GM19452 (cell line): ENCODE results near the gene CSTPP1.
"Not testable (repeated sequence)": the region's sequence is repeated elsewhere in the genome, so short reads cannot be mapped to it uniquely, and the experiment has no call there.

Source experiments
- ATAC-seq: cut with Tn5 transposase; IDR thresholded peaks from one replicate; pipeline ENCODE4 v1.9.1; 2021; ENCODE audit not compliant: unreplicated experiment

Gene CSTPP1

DNA sequence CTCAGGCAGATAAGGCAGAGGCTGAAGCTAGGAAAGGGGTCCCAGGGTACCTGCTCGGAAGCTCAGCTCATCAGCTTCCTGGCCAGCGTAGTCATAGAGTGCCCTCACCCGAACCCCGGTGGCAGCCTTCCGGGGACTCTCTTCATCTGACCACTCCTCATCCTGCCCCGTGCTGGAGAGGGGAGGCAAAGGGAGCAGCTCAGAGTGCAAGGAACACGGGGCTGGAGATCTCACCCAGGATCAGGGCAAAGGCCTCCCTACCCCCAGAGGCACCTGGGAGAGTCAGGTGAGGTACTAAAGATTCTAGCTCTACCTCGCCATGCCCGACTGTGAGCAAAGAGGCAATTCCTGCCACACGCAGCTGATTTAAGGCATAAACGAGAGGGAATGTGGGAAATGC, 241.8 kb downstream of the CSTPP1 start:
- no peak for ATAC-seq

DNA sequence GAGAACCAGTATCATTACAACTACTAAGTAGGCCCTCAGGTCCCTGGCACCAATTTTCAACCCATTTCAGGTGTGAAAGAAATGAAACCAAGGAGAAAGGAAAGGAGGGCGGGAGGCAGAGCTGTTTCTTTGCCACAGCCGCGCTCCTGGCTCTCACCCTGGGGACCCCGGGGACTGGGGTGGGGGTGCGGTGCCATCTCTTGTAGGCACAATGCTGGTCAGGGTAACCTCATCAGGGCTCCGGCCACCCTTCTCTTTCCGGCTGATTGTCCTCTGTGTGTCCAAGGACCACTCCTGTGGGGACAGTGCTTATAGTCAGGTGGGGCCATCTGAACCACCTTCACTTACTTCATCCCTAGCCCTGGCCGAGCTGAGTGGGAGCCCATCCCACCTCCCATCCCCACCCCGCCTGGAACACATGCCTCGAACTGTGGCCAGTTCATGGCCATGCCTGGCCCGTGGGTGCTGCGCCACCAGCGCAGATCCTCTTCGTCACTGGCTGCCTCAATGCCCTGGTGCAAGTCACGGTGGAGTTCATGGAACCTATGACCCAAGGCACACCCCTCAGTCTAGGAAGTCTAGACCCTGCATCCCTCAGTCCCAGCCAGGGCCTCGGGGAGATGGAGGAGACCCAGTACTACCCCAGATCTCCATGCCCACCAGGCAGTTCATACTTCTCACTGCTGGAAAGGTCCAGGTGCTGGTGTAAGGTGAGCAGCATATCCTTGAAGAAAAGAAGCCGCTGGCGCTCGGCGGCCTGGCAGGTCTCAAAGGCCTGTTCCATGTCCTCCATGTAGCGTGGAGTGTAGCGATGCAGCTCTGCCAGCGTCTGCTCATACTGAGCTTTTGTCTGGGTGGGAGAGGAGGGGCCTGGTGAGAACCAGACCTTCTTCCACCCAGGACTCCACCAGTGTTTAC, 242.4 kb downstream of the CSTPP1 start:
- ATAC-seq = no peak

DNA sequence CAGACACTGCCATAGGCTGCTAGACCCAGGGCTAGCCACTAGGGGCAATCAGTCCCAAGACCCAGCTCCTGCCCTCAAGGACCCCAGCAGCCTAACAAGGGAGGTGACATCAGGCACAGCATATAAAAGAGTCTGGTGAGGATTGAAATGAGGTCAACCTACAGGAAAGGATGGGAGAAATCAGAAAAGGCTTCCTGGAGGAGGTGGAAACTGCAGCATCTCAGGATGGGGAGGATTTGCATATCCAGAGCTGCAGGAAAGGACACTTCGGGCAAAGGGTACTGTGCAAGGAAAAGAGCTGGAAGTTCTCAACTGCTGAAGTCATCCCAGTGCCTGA, 243.1 kb downstream of the CSTPP1 start:
- no peak for ATAC-seq

DNA sequence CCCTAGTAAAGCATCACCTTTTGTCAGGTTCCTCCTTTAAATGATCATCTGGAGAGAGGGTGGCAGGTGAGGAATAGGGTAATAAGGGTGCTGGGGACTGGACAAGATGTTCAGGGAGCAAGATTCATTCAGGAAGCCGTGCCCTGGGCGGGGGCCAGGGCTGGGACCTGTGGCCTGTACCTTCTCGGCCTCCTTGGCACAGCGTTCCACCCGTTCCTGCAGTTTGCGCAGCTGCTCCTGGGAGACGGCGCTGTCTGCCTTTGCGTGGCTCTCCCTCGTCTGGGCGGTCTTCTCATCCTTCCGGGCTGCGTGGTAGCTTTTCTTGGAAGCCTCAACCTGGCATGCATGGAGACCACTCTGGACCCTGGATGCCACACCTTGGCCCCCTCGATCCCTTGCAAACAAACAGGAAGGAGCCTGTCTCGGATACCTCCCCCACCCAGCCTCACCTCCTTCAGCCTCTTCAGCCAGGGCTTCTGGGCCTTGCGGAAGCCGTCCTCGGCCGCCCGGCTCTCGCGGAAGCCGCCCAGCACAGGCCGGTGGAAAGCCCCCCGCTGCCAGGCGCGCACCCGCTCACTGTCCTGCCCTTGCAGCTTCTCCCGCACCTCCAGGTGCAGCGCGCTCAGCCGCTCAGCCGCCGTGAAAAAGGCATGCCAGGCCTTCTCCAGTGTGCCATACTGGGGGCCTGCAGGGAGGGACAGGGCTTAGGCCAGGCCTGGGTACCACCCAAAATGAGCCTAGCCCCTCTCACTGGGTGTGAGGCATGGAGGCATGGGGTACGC, 243.6 kb downstream of the CSTPP1 start:
- ATAC-seq = no peak

DNA sequence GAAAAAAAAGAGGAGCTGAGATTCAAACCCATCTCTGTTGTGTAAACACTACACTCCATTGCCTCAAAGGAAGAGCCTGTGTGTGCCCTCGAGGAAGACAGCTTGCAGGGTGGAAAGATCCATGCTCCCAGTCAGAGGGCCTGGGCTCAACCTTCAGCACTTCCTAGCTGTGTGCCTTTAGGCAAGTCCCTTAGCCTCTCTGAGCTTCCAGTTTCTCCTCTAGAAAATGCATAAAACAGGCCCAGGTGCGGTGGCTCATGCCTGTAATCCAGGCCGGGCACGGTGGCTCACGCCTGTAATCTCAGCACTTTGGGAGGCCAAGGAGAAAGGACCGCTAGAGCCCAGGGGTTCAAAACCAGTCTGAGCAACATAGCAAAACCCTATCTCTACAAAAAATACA, 244.7 kb downstream of the CSTPP1 start:
- no peak for ATAC-seq

DNA sequence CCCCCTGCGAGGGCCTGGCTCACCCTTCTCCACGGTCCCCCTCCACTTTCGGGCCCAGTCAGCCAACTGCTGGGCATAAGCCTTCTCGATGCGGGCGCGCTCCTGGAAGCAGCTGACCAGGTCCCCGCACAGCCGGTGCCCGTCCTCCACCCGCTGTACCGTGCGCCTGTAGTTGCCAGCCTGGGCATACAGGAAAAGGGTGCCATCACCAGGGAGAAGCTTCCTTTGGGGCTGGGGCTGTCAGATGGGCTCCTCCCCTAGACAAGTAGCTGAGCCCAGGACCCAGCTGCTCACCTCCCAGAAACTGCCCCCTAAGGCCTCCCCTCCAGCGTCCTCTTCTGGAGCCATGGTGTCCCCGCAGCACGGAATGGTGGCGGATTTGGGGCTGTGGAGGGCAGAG, 245.8 kb downstream of the CSTPP1 start:
- no peak for ATAC-seq

DNA sequence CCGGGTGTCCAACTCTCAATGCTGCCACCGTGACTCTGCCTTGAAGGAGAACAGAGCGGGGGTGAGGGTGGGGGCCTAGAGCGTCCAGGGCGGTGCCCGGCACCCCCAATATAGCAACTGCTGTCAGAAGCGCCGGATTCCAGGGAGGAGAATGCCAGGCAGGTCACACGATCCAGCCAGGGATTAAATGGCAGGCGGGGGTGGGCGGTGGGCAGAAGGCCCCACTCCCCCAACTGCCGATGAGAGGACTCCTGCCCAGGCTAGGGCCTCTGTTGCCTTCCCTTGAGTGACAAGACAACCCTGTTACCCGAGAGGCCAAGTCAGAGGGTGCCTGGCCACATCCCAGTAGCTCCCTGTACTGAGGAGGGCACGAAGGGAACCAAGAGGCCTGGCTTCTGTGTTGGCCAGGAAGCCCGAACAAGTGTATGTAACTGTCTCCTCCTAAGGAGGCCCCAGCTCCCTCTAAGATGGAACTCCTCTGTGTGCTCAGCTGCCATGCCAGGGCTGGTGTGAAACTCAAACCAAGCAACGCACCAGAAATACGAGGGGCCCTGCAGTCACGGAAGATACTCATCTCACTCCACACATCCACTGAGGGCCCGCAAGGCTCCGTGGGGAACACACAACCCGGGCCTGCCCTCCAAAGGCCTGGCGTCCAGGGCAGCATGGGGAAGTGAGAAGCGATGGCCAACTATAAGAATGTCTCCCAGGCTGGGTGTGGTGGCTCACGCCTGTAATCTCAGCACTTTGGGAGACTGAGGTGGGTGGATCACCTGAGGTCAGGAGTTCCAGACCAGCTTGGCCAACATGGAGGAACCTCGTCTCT, 246.7 kb downstream of the CSTPP1 start:
- ATAC-seq = no peak

DNA sequence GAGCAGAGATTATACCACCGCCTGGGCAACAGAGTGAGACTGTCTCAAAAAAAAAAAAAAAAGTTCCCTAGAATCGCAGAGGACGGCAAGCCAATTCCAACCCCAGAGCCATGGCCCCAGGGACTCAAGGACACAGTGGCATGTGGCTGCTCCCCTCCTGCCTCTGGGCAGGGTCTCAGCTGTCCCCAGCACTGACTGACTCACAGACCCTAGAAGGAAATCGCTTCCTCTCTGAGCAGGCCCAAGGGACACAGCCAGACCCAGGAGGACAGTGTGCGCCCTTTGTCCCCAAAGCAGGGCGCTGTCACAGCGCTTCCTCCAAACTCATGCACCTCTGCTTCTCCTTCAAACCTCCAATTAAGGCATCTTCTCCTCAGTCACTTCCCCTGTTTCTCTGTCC, 247.4 kb downstream of the CSTPP1 start:
- ATAC-seq = no peak

DNA sequence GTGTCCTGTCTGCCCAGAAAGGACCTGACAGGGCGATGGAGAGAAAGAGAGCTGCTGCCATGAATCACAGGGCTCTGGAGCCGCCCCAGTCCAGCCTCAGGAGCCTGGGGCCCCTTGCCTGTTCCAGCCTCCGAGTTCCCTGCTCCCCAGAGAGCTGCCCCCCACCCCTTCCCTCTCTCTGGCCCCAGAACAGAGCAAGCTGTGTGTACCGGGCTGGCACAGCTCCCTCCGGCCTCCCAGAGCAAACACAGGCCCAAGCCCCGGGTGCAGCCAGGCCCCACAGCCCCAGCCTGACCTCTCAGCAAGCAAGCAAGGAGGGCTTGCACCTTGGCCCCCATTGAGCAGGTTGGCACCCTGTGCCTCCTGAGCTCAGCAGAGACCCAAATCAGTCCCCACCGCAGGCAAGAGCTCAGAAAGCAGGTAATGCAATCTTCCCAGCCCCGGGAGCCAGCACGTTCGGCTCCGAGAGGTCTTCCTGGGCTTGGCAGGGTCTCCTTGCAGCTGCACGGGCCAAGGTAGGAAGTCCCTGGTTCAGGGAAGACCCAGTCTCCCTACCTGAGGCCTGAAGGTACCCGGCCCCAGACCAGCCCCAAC, 248.2 kb downstream of the CSTPP1 start:
- ATAC-seq = no peak

DNA sequence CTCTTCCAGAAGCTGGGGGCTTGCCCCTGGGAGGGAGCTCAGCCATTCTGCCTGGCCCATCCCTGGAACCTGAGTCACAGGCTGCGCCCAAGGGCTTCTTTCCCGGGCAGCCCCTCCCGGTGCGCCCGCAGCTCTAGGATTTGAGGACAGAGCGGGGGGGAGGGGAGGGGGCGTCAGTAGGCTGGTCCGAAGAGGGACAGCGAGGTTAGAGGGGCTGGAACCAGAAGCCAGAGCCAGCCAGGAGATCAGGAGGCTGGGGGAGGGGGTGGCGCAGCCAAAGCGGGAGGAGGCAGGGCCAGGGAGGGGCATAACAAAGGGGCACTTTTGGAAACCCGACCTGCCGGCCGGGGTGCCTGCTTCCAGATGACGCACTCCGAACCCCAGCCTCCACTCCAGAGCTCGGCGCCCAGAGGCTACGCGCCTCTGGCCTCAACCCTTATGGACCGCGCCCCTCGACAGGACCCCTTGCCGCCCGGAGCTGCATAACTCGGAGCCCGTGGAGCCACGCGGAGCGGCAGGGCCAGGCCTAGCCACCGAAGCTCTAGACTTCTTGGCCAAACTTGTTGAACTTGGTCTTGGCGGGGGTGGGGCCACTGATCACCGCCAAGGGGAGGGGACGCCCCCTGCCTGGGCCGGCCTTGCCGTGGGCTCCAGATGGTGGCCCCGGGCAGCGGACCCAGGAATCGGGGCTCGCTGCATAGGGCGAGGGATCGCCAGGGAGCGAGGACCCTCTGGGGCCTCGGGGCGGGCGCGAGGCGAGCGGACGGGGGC, 248.9 kb downstream of the CSTPP1 start:
- no peak for ATAC-seq

DNA sequence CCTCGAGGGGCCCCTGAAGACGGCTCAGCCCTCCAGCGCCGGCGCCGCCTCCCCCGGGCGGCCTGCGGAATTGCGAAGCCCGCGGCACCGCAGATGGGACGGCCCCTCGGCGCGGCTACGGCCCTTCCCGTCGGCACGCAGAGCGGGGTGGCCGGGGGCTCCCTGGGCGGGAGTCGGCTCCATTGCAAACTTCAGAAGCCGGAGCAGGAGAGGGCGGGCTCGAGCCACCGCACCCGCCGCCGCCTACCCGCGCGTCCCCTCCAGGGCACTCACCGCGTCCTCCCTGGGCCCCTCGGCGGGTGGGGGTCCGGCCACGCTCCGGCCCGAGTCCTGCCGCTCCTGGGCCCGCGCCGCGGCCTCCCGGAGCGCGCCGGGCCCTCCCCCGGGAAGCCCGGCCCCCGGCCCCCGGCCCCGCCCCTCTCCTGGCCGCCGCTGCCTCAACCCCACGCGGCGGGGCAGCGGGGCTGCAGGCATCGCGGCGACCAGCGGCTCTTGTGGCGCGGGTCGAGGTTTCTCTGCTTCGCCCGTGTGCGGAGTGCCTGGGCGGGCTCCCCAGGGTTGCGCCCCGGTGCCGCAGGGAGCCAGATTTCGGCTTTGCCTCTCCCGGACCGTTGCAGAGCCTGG, 249.6 kb downstream of the CSTPP1 start, which contains the start of gene PACSIN3:
TSS of gene PACSIN3 (minus strand) at position 359 of the 624 bp plus-strand sequence. CDS start 3,707 bp downstream, outside the sequence.
- ATAC-seq = peak; percentile 69

DNA sequence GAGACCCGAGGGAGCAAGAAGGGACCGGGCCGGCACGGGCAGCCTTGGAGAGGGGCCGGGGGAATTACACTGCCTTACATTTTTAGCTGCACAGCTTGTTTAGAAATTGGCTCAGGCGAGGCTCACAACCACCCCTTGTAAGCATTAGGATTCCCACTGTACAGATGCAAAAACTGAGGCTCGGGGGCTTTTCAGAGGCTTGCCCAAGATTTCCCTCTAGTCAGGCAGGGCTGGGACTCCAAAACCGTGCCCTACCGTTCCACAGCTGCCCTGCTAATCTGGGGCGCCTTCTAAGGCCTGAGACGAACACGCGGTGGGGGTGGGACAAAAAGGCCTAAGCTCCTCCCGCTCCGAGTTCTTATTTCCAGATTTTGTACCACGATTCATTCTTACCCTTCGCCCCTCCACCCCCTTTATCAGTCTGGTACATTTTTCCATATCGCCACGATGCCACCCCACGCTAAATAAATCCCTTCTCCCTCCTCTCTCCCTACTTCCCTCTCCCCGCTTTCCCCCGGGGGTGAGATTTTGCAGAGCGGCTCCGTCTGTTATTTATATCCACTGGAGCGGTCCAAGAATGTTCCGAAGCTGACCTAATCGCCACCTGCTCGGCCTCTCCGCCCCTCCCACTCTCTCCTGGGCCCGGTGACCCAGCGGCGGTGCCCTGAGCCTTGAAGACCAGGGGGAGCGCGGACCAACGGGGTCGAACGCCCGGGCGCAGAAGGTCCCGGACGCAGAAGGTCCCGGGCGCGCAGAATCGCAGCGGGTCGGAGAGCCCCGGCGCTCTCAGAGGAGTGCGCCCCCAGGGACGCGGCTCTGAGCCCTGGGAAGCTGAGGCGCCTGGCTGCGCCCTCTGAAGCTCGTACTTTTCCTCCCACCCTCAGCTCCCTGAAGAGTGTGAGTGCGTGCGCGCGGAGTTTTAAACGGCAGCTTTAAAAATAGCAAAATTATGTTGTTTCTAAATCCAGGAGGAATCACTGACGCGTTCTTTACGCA, 250.4 kb downstream of the CSTPP1 start:
- peak; percentile 30 for ATAC-seq

DNA sequence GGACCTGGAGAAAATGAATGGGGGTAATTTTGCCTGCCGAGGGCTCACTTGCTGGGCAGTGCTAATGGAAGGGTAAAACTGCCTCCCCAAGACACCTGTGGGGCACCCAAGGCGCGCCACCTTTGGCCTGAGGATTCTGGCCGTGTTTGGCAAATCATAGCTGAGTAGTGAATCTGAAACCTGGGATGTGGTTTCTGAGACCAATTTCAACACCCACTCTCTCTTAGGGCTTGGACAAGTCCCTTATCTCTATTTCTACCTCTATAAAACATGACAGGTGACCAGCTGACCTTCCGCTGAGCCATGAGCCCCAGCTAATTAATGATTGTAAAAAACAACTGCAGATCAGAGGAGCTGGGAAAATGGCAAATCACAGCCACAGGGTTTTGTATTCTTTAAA, 251.2 kb downstream of the CSTPP1 start:
- ATAC-seq = no peak

DNA sequence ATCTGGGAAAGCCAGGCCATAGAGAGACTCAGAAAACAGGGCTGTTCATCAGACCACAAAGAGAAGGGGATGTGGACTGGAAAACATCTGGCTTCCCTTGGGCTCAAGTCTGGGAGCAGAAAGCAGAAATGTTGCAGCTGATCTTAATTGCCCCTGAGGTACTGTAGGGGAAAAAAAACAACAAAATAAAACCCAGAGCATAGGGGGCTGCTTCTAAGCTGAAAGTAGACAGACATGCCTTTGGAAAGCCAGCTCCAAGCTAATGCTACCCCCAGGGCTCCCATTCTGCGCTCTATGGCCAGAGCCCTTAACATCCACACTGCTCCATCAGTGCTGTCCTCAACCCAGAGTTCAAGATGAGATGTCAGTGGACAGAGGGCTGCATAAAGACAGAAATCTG, 251.7 kb downstream of the CSTPP1 start:
- no peak for ATAC-seq

DNA sequence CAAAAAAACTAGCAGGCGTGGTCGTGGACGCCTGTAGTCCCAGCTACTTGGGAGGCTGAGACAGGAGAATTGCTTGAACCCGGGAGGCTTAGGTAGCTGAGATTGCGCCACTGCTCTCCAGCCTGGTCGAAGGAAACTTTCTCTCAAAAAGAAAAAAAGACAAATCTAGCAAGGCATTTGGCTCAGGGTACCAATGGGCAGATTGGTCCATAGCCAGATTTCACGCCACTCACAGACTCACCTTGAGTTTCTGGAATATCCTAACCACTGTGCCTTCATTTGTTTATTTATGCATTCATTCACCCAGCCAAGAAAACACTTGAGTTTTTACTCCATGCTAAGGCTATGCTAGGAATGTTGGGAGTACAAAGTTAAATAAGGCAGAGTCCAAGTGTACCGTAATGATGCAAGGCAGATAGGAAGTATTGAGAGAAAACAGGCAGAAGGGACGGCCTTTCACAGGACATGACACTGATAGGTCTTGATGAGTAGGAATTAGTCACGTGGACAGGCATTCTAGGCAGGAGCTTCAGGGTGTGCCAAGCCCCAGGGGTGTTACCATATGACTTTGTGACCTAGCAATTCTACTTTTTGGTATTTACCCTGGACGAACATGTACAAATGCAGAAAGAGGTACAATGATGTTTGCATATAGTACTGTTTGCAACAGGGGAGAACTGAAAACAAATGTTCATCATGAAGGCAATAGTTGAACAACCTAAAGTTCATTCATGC, 252.7 kb downstream of the CSTPP1 start:
- ATAC-seq = no peak

DNA sequence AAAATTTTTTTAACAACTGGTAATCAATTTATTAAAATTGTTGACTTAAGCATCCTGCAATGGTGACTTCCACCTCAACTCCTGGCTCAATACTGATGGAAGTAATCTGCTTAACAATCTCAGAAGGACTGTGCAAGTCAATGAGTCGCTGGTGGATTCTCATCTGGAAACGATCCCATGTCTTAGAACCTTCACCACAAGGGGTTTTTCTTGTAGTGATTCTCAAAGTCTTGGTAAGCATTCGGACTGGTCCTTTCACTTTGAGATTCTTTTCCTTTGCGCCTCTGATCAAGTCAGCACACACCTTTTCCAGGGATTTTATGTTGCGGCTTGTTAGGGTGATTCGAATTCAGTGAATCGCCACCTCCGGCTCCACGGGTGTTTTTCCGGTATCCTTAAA, 254.6 kb downstream of the CSTPP1 start:
- ATAC-seq = not testable (repeated sequence)

DNA sequence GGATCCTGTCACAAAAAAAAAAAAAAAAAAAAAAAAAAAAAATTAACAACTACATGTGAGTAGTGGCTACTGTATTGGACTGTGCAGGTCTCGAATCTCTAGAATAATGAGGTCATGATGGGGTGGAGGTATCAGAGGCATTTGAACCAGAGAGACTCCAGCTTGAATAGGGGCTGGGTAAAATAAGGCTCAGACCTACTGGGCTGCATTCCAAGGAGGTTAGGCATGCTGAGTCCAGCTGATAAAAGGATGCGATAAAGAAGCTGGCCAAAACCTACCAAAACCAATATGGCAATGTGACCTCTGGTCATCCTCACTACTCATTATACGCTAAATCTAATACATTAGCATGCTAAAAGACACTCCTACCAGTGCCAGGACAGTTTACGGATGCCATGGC, 255.6 kb downstream of the CSTPP1 start:
- no peak for ATAC-seq

DNA sequence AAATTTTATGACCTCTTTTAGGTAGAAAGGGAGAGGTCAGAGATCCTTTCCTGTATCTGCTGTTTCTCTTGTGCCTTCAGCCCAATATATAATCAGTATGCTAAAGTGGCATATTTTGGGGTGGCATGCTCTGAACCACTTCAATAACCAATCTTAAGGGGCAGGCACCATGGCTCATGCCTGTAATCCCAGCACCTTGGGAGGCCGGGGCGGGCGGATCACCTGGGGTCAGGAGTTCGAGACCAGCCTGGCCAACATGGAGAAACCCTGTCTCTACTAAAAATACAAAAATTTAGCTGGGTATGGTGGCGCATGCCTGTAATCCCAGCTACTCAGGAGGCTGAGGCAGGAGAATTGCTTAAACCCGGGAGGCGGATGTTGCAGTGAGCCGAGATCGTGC, 261.6 kb downstream of the CSTPP1 start:
- not testable (repeated sequence) for ATAC-seq
